GM23338 (cell line): ENCODE data around the gene CAMTA1. TPM values are rescaled to one million over a fixed set of nuclear protein-coding genes. Genes with fewer than 3 reads are reported as not detected.

Experiments
- ATAC-seq: fragments of 200-7000 bp; cut with Tn5 transposase; 3 replicates; pipeline ENCODE4 v1.9.1; 2020
- DNase-seq: peaks from one replicate; pipeline ENCODE4 v3.0.0-alpha.2; 2015; ENCODE audit warnings: low spot score
- H2AFZ ChIP-seq: fragments of 200-600 bp; sonication (generic); 2 replicates; pipeline ENCODE4 v1.8.0; 2016; ENCODE audit warnings: antibody characterized with exemption, mild to moderate bottlenecking, moderate library complexity
- H3F3A ChIP-seq: fragments of 200-600 bp; sonication (generic); replicated peaks from 2 replicates; pipeline ENCODE4 v1.8.0; 2017; ENCODE audit warnings: antibody characterized with exemption, mixed run types, low read depth
- H3K27ac ChIP-seq: fragments of 200-600 bp; sonication (generic); 2 replicates; pipeline ENCODE4 v1.6.1; 2016; ENCODE audit warnings: low read depth
- H3K27me3 ChIP-seq: fragments of 200-600 bp; sonication (generic); 2 replicates; pipeline ENCODE4 v1.8.0; 2016; ENCODE audit warnings: mild to moderate bottlenecking, mixed run types, moderate library complexity; ENCODE audit not compliant: insufficient read depth
- H3K36me3 ChIP-seq: fragments of 200-600 bp; sonication (generic); 2 replicates; pipeline ENCODE4 v1.8.0; 2016; ENCODE audit warnings: mild to moderate bottlenecking; ENCODE audit not compliant: insufficient read depth
- H3K4me1 ChIP-seq: fragments of 200-600 bp; sonication (generic); 2 replicates; pipeline ENCODE4 v1.8.0; 2016; ENCODE audit warnings: mild to moderate bottlenecking, moderate library complexity; ENCODE audit not compliant: insufficient read depth
- H3K4me2 ChIP-seq: fragments of 200-600 bp; sonication (generic); 2 replicates; pipeline ENCODE4 v1.7.1; 2017; ENCODE audit warnings: mixed run types
- H3K4me3 ChIP-seq: fragments of 200-600 bp; sonication (generic); 2 replicates; pipeline ENCODE4 v1.6.1; 2016; ENCODE audit warnings: mixed run types
- H3K79me2 ChIP-seq: fragments of 200-600 bp; sonication (generic); replicated peaks from 2 replicates; pipeline ENCODE4 v1.8.0; 2017; ENCODE audit warnings: mild to moderate bottlenecking; ENCODE audit not compliant: insufficient read depth
- H3K9me2 ChIP-seq: fragments of 200-600 bp; sonication (generic); 2 replicates; pipeline ENCODE4 v1.8.0; 2017; ENCODE audit not compliant: insufficient read depth
- H4K20me1 ChIP-seq: fragments of 200-600 bp; sonication (generic); replicated peaks from 2 replicates; pipeline ENCODE4 v1.8.0; 2017; ENCODE audit warnings: mild to moderate bottlenecking; ENCODE audit not compliant: insufficient read depth
- H3K27ac Mint-ChIP-seq: 2 replicates; pipeline ENCODE4 v1.8.0; 2020; ENCODE audit warnings: inconsistent platforms, mild to moderate bottlenecking, moderate library complexity, mixed read lengths
- H3K27me3 Mint-ChIP-seq: 3 replicates; pipeline ENCODE4 v1.8.0; 2022; ENCODE audit warnings: low read depth, mild to moderate bottlenecking, moderate library complexity, mixed read lengths, inconsistent platforms; ENCODE audit not compliant: insufficient read depth, poor library complexity
- H3K36me3 Mint-ChIP-seq: 3 replicates; pipeline ENCODE4 v1.8.0; 2021; ENCODE audit warnings: low read depth, mild to moderate bottlenecking, inconsistent platforms, moderate library complexity, mixed read lengths
- H3K4me1 Mint-ChIP-seq: 3 replicates; pipeline ENCODE4 v1.8.0; 2020; ENCODE audit warnings: mild to moderate bottlenecking, inconsistent platforms, mixed read lengths
- H3K4me3 Mint-ChIP-seq: 3 replicates; pipeline ENCODE4 v1.8.0; 2021; ENCODE audit warnings: moderate library complexity, mild to moderate bottlenecking, inconsistent platforms, mixed read lengths
- H3K9me3 Mint-ChIP-seq: 3 replicates; pipeline ENCODE4 v1.8.0; 2020; ENCODE audit warnings: moderate library complexity, mild to moderate bottlenecking, inconsistent platforms, mixed read lengths
- CREB1 ChIP-seq: fragments of 250-450 bp; sonication (Bioruptor Pico); IDR thresholded peaks from 2 replicates; pipeline ENCODE4 v1.5.0; 2020; ENCODE audit warnings: low read depth, mild to moderate bottlenecking, moderate library complexity
- ETS1 ChIP-seq: IDR thresholded peaks from 2 replicates; pipeline ENCODE4 v1.6.1; 2016; ENCODE audit warnings: antibody characterized with exemption
- EZH2 ChIP-seq: fragments of 200-600 bp; sonication (generic); IDR thresholded peaks from one replicate; pipeline ENCODE4 v1.8.0; 2017; ENCODE audit warnings: antibody characterized with exemption, mild to moderate bottlenecking, low read depth; ENCODE audit not compliant: unreplicated experiment
- EZH2phosphoT487 ChIP-seq: fragments of 200-600 bp; sonication (generic); IDR thresholded peaks from one replicate; pipeline ENCODE4 v1.8.1; 2018; ENCODE audit warnings: antibody characterized with exemption; ENCODE audit not compliant: unreplicated experiment
- POLR2AphosphoS5 ChIP-seq: IDR thresholded peaks from 2 replicates; pipeline ENCODE4 v1.6.1; 2016; ENCODE audit warnings: antibody characterized with exemption, low read depth
- ZNF114 ChIP-seq: fragments of 250-450 bp; sonication (Bioruptor Pico); IDR thresholded peaks from 2 replicates; pipeline ENCODE4 v1.5.0; 2020; ENCODE audit warnings: mild to moderate bottlenecking, moderate library complexity
- ZNF462 ChIP-seq: fragments of 250-450 bp; sonication (Bioruptor Pico); IDR thresholded peaks from 2 replicates; pipeline ENCODE4 v1.5.0; 2020; ENCODE audit warnings: mild to moderate bottlenecking, moderate library complexity
- polyA plus RNA-seq: library from polyadenylated mRNA; unstranded; fragments of >200 nt; fragmentation: Nextera tagmentation; extraction: Ambion mirVana; gene quantifications from 2 replicates; pipeline ENCODE4 v1.2.1, GENCODE V29; 2016
- total RNA-seq: library from RNA; depleted of rRNA; stranded (reverse); fragments of >200 nt; shearing (Covaris generic); gene quantifications from 2 replicates; pipeline ENCODE4 v1.2.3, GENCODE V29; 2014

Gene CAMTA1
- total and polyA plus RNA-seq, 2 experiments from 2014 or later: 115 to 519 TPM

- TF ChIP-seq ETS1 (no peak), POLR2AphosphoS5 (no peak), EZH2 (no peak), ZNF462 (no peak)
These were observed 720.0 kb downstream of the CAMTA1 start (continued) for GRCh38 chr1:7505094-7505770.

GRCh38 chr1:7505771-7506453 lies 720.7 kb downstream of the CAMTA1 start:
- Histone ChIP-seq H3K4me2 (no peak overlapping the region), H3F3A (no peaks in the 10 kb centered on the region), H3K36me3 (no peaks in the 10 kb centered on the region), H2AFZ (no peak overlapping the region), H3K27ac (no peak overlapping the region), H3K4me3 (no peak overlapping the region), H3K27me3 (no peaks in the 10 kb centered on the region), H4K20me1 (no peaks in the 10 kb centered on the region), H3K79me2 (no peaks in the 10 kb centered on the region), H3K9me2 (peaks cover 4% of the 10 kb centered on the region; the same call in 1 of the 2 replicates), H3K4me1 (no peaks in the 10 kb centered on the region)
- Mint-ChIP-seq H3K27me3 (peaks cover 2% of the 10 kb centered on the region), H3K4me3 (no peak overlapping the region), H3K4me1 (peaks cover 2% of the 10 kb centered on the region; the same call in 1 of the 3 replicates), H3K36me3 (no peaks in the 10 kb centered on the region), H3K9me3 (no peaks in the 10 kb centered on the region), H3K27ac (no peak overlapping the region)
- no peak for DNase-seq
- no peak for ATAC-seq
- TF ChIP-seq EZH2phosphoT487 (no peak), CREB1 (CRISPR knock-in tag) (no peak), ZNF114 (CRISPR knock-in tag) (no peak), EZH2 (no peak), ZNF462 (no peak)
